T47D (cell line): ENCODE measurements around the gene ZFHX3.

Experiments used
- DNase-seq, 2 experiments: peaks; one replicate each; pipeline versions ENCODE4 v3.0.0 to v3.0.0-alpha.2; 2011 to 2012; ENCODE audit warnings: low read depth in 1 of 2, low spot score in 1 of 2
- JUND ChIP-seq: IDR thresholded peaks from 2 replicates; pipeline ENCODE4 v1.6.1; 2012; ENCODE audit warnings: low read depth
- in situ Hi-C: cut with HindIII; loops from 2 replicates; pipeline ENCODE4 v1.10.0; 2016; ENCODE audit warnings: low sequenced_read_pairs, low pct_unique_long_range_greater_than_20kb

Gene ZFHX3

GRCh38 chr16:73050201-73051099, 2.5 kb upstream of the ZFHX3 start:
- DNase-seq: no peak
- in situ Hi-C loops: no loop called here
- TF ChIP-seq JUND: no peak

- no peak for TF ChIP-seq JUND
- in situ Hi-C loops: no loop called here
These were observed 1.6 kb upstream of the ZFHX3 start for GRCh38 chr16:73049511-73049910.

GRCh38 chr16:73049091-73049490, 1.2 kb upstream of the ZFHX3 start:
- no peak for TF ChIP-seq JUND
- DNase-seq: no peak
- in situ Hi-C loops: no loop called here

More at GRCh38 chr16:73049511-73049910, 1.6 kb upstream of the ZFHX3 start:
- DNase-seq: no peak

- DNase-seq: peak in 1 of 2 experiments; percentile 52
- in situ Hi-C loops: no loop called here
- TF ChIP-seq JUND: no peak
These were observed 558 bp upstream of the ZFHX3 start for GRCh38 chr16:73048292-73049080.

GRCh38 chr16:73047221-73047535, 750 bp downstream of the ZFHX3 start:
- no peak for TF ChIP-seq JUND
- no peak for DNase-seq
- in situ Hi-C loops: no loop called here

- in situ Hi-C loops: no loop called here
- no peak for TF ChIP-seq JUND
- DNase-seq: no peak
These were observed 1.1 kb downstream of the ZFHX3 start for GRCh38 chr16:73046849-73047214.

GRCh38 chr16:73046202-73046848, 1.6 kb downstream of the ZFHX3 start:
- in situ Hi-C loops: no loop called here
- DNase-seq: no peak
- TF ChIP-seq JUND: no peak

- in situ Hi-C loops: no loop called here
- DNase-seq: no peak
- TF ChIP-seq JUND: no peak
These were observed 4.0 kb downstream of the ZFHX3 start for GRCh38 chr16:73043828-73044467.

- in situ Hi-C loops: no loop called here
- DNase-seq: no peak
- TF ChIP-seq JUND: no peak
These were observed 5.1 kb downstream of the ZFHX3 start for GRCh38 chr16:73042807-73043206.

GRCh38 chr16:73041676-73042075, 6.3 kb downstream of the ZFHX3 start:
- TF ChIP-seq JUND: no peak
- in situ Hi-C loops: no loop called here
- no peak for DNase-seq

GRCh38 chr16:73040735-73041402, 7.1 kb downstream of the ZFHX3 start:
- in situ Hi-C loops: no loop called here
- no peak for TF ChIP-seq JUND
- no peak for DNase-seq

GRCh38 chr16:73040136-73040535, 7.8 kb downstream of the ZFHX3 start:
- in situ Hi-C loops: no loop called here
- no peak for DNase-seq
- no peak for TF ChIP-seq JUND
